ENCODE measurements around the gene SEPTIN11.

- TF ChIP-seq ZNF57 (CRISPR knock-in tag; IDR thresholded peaks at IDR 0.05) = no peak
- TF ChIP-seq SIN3A (IDR thresholded peaks at IDR 0.05; ENCODE audit: borderline replicate concordance in 2 of 2, control insufficient read depth in 1 of 2, low read depth in 2 of 2, low read length in 2 of 2) = no peak
- TF ChIP-seq SIRT6 (IDR thresholded peaks at IDR 0.05; ENCODE audit: low read depth, low read length) = no peak
- TF ChIP-seq CTCF (IDR thresholded peaks at IDR 0.05 in 2 of 3, conservative IDR thresholded peaks at IDR 0.05 in 1 of 3; ENCODE audit: insufficient read depth in 2 of 3, low read depth in 1 of 3, low read length in 3 of 3) = no peak
- no peak for TF ChIP-seq PHB (CRISPR knock-in tag; IDR thresholded peaks at IDR 0.05)
- TF ChIP-seq, protein P1, sequence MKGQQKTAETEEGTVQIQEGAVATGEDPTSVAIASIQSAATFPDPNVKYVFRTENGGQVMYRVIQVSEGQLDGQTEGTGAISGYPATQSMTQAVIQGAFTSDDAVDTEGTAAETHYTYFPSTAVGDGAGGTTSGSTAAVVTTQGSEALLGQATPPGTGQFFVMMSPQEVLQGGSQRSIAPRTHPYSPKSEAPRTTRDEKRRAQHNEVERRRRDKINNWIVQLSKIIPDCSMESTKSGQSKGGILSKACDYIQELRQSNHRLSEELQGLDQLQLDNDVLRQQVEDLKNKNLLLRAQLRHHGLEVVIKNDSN (CRISPR knock-in tag; IDR thresholded peaks at IDR 0.05) = no peak
- TF ChIP-seq MYNN (IDR thresholded peaks at IDR 0.05) = no peak
- no peak for TF ChIP-seq MYNN (CRISPR knock-in tag; IDR thresholded peaks at IDR 0.05)
These were observed 41.7 kb downstream of the SEPTIN11 start for GRCh38 chr4:76991161-76991660.
